Measurements from ENCODE around the gene PPP2R2B. TPM values are rescaled to one million over a fixed set of nuclear protein-coding genes. Genes with fewer than 3 reads are reported as not detected.
"Not testable (repeated sequence)": the region's sequence is repeated elsewhere in the genome, so short reads cannot be mapped to it uniquely, and the experiment has no call there.

PPP2R2B gene
- total RNA-seq, 2 donors from 2014 or later = 9.5 to 29.8 TPM

DNA sequence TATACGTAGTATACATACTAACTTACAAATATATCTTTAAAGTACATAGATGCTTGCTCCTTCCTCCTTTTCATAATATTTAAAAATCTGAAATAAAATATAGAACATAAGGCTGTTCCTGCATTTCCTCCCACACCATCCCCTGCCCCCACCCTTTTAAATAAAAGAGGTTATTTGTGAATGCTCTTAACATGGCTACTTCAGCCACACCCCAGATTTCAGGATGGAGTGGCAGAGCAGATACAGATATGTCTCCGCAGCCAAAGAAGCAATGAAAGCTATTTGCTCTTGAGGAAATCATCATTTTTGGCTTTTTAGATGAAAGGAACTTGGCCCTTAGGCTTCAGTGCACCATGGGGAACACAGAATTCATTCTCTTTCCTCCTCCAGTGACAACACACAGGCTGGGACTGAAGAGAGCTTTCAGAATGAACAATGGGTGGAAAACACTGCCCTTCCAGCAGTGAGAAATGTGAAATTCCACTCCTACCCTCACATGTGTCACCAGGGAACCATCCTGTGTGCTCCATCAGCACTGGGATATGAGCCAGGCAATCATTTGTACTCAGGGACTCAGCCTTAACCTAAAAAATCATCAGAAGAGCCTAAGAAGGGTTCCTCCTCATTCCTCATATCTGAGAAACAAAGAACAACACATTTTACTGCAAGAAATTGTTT lies 134.3 kb downstream of the PPP2R2B start:
- TF ChIP-seq, protein P1, sequence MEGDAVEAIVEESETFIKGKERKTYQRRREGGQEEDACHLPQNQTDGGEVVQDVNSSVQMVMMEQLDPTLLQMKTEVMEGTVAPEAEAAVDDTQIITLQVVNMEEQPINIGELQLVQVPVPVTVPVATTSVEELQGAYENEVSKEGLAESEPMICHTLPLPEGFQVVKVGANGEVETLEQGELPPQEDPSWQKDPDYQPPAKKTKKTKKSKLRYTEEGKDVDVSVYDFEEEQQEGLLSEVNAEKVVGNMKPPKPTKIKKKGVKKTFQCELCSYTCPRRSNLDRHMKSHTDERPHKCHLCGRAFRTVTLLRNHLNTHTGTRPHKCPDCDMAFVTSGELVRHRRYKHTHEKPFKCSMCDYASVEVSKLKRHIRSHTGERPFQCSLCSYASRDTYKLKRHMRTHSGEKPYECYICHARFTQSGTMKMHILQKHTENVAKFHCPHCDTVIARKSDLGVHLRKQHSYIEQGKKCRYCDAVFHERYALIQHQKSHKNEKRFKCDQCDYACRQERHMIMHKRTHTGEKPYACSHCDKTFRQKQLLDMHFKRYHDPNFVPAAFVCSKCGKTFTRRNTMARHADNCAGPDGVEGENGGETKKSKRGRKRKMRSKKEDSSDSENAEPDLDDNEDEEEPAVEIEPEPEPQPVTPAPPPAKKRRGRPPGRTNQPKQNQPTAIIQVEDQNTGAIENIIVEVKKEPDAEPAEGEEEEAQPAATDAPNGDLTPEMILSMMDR (IDR thresholded peaks at IDR 0.05) = no peak
- H3K36me3 ChIP-seq = no peaks in the 10 kb centered on the region
- DNase-seq (ENCODE audit: low spot score) (no peak), ATAC-seq (ENCODE audit: insufficient number of reproducible peaks, low FRiP score, low read depth) (no peak)
- H3K4me3 ChIP-seq = no peak overlapping the region
- no peaks in the 10 kb centered on the region for H3K27me3 ChIP-seq (replicated peaks; ENCODE audit: insufficient read depth)
- no peaks in the 10 kb centered on the region for H3K9me3 ChIP-seq
- peaks cover 6 to 24% of the 10 kb centered on the region in 2 donors for H3K4me1 ChIP-seq (ENCODE audit: control insufficient read depth in 1 of 2, low read depth in 2 of 2)
- no peak overlapping the region for H3K27ac ChIP-seq

- Histone ChIP-seq H3K36me3 (no peaks in the 10 kb centered on the region), H3K4me1 (ENCODE audit: control insufficient read depth in 1 of 2, low read depth in 2 of 2) (peaks cover 0 to 16% of the 10 kb centered on the region in 2 donors), H3K27me3 (replicated peaks; ENCODE audit: insufficient read depth) (no peaks in the 10 kb centered on the region), H3K9me3 (no peaks in the 10 kb centered on the region), H3K4me3 (no peak overlapping the region), H3K27ac (no peak overlapping the region)
- ATAC-seq (ENCODE audit: insufficient number of reproducible peaks, low FRiP score, low read depth) = no peak
- TF ChIP-seq, protein P1 (IDR thresholded peaks at IDR 0.05) = no peak
- no peak for DNase-seq (ENCODE audit: low spot score)
These were observed 143.5 kb downstream of the PPP2R2B start for GRCh38 chr5:146734936-146735577.

DNA sequence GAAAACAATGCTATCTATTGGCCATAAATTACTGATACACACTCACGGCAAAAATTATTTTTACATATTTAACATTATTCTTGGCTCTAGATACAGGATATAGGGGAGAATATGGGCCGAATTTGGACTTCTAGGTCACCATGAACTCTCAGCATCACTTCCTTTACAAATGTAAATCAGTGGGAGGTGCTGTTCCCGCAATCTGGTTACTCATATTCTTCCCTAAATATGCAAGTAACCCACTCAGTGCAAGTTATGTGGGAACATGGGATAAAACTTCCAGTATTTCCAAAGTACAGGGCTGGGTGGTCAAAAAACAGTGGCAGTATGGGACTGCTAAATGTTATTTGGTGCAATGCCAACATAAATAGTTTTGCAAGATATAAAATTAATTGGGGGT lies 145.6 kb downstream of the PPP2R2B start:
- H3K27me3 ChIP-seq (replicated peaks; ENCODE audit: insufficient read depth) = no peaks in the 10 kb centered on the region
- ATAC-seq (ENCODE audit: insufficient number of reproducible peaks, low FRiP score, low read depth) (no peak), DNase-seq (ENCODE audit: low spot score) (no peak)
- TF ChIP-seq, protein P1 (IDR thresholded peaks at IDR 0.05) = no peak
- H3K36me3 ChIP-seq = no peaks in the 10 kb centered on the region
- H3K4me1 ChIP-seq (ENCODE audit: control insufficient read depth in 1 of 2, low read depth in 2 of 2) = peaks cover 0 to 16% of the 10 kb centered on the region in 2 donors
- H3K27ac ChIP-seq = no peak overlapping the region
- H3K4me3 ChIP-seq = no peak overlapping the region
- H3K9me3 ChIP-seq = peaks cover 8% of the 10 kb centered on the region

DNA sequence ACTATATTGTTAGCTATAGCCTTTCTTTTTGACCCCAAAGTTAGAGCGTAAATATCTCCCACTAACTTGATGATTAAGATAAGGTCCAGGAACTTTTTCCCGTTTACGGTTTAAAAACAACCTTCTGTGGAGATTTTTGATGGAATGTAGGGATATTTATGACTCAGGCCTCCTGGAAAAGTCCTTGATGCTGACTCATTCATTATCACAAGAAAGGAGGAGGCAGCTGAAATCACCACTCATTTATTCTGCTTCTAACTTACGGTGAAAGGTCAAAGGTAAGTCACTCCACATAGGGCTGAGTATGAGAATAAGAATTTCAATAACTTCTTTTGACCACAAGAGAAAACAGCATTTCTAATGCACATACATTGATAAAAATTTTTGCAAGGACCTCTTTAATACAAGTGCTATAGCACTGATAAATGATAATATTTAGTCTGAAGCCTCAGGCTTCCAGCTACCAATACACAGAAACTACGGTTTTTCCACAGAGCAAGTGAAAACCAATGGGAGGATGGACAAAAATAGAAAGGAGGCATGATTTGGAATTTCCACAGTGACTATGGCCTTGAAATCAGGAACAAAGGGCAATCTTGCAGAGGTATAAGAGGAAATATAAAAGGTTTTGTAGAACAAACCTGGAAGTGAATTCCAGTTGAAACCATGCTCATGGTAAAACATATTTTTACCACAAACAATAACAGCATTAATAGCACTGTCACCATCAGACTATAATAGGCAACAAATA lies 146.5 kb downstream of the PPP2R2B start:
- TF ChIP-seq, protein P1 (IDR thresholded peaks at IDR 0.05) = no peak
- H3K27ac ChIP-seq = peak overlapping the region; percentile 22 to 56
- H3K27me3 ChIP-seq (replicated peaks; ENCODE audit: insufficient read depth) = no peaks in the 10 kb centered on the region
- DNase-seq (ENCODE audit: low spot score) (no peak), ATAC-seq (ENCODE audit: insufficient number of reproducible peaks, low FRiP score, low read depth) (no peak)
- H3K4me1 ChIP-seq (ENCODE audit: control insufficient read depth in 1 of 2, low read depth in 2 of 2) = peaks cover 0 to 16% of the 10 kb centered on the region in 2 donors
- peak overlapping the region; percentile 18 for H3K4me3 ChIP-seq
- H3K9me3 ChIP-seq = peaks cover 8% of the 10 kb centered on the region
- no peaks in the 10 kb centered on the region for H3K36me3 ChIP-seq

GRCh38 chr5:146728746-146729145 lies 149.8 kb downstream of the PPP2R2B start:
- ATAC-seq (ENCODE audit: insufficient number of reproducible peaks, low FRiP score, low read depth); H3K4me3 ChIP-seq; H3K27me3 ChIP-seq (replicated peaks; ENCODE audit: insufficient read depth); H3K9me3 ChIP-seq; H3K36me3 ChIP-seq; H3K27ac ChIP-seq; DNase-seq (ENCODE audit: low spot score): not testable (repeated sequence)
- peaks cover 5 to 38% of the 10 kb centered on the region in 2 donors for H3K4me1 ChIP-seq (ENCODE audit: control insufficient read depth in 1 of 2, low read depth in 2 of 2)

Data from thoracic aorta (tissue), 2 donors.